GM04503 (cell line): ENCODE measurements around the gene TSEN15.

Source experiments
- DNase-seq: peaks from one replicate; pipeline ENCODE4 v3.0.0-alpha.2; 2012; ENCODE audit warnings: low read depth

Gene TSEN15

GRCh38 chr1:184101571-184101970, 50.0 kb downstream of the TSEN15 start:
- DNase-seq, result no peak

- DNase-seq, result no peak
Measured at GRCh38 chr1:184110272-184111204, 59.0 kb downstream of the TSEN15 start.

GRCh38 chr1:184112176-184112948, 60.8 kb downstream of the TSEN15 start:
- no peak for DNase-seq

DNA sequence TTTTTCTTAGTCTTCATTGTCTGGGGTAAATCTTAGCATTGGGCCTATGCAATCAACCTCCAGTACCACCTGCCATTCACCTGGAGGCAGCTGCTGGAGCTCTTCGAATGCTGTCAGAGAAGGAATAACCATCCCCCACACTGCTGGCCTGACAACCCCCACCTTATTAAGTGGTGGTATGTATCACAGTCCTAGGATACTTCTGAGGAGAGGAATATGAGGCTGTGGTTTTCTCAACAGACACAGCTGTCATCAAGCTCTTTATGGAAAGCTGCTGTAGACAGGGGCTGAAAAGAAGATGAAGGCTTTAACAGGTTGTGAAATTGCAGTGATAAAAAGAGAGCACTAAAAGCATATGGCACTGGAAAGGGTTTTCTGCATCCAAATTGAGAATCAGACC, 61.7 kb downstream of the TSEN15 start:
- DNase-seq, result no peak

DNA sequence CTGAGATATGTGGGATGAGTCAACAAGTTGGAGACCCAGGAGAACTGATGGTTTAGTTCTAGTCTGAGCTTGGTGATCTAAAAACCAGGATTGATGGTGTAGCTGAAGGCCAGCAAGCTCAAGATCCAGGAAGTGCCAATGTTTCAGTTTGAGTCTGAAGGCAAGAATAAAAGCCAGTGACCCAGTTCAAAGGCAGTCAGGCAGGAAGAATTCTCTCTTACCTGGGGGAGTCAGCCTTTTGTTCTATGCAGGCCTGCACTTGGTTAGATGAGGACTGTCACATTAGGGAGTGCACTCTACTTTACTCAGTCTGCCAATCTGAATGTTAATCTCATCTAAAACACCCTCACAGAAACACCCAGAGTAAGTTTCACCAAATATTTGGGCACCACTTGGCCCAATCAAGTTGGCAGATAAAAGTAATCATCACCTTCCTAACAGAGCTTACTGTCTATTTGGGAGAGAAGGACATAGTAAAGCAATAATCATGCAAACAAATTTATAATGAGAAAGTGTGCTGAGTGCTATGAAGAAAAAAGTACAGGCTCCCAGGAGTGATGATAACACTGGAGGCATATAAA, 63.4 kb downstream of the TSEN15 start:
- DNase-seq, result no peak

DNA sequence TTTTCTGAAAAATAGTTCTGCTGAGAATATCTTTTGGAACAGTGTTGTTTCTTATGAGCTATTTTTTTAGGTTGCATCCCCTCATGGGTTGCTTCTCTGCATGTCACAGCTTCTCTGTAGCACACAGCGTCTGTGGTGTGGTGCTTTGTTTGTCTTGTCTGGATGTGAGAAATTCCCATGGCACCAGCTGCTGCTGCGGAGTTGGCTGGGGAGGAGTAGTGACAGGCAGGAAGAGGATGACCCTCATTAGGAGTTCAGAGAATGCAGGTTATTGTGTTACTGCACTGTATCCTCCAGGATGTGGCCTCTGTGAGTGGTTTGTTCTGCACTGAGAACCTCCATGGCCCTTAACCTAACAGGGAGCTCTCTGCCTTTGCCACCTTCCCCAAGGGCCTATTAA, 64.8 kb downstream of the TSEN15 start:
- DNase-seq, result no peak

DNA sequence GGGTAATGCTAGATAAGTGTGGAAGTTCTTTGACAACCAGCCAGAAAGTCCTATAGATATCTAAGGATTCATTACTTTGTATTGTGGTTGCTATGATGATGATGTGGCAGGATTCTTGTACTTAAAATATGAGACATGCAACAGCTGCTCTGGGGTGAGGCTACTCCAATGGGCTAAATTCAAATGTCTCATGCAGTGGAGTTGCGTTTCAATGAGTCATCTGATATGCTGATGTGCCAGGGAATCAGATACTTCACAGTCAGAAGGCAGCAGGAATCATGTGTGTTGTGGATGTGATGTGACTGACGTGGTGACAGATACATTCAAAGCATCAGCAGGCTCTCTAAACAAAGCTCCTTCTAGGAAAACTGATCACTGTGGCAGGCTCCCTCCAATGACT, 66.5 kb downstream of the TSEN15 start:
- peak; percentile 84 for DNase-seq
